Suppressor macrophage (primary cell): Measurements from ENCODE around the gene RHEBL1.

Experiments used
- DNase-seq, 4 experiments: peaks; one replicate each; pipeline ENCODE4 v3.0.0-alpha.2; 2020 to 2022

The RHEBL1 gene

GRCh38 chr12:49054096-49054495 is 15.7 kb downstream of the RHEBL1 start:
- DNase-seq, result no peak

GRCh38 chr12:49052451-49053208 is 17.1 kb downstream of the RHEBL1 start:
- DNase-seq, result no peak

- DNase-seq, result no peak
Observed at GRCh38 chr12:49051777-49052438, 17.9 kb downstream of the RHEBL1 start.

- no peak for DNase-seq
Observed at GRCh38 chr12:49051373-49051764, 18.4 kb downstream of the RHEBL1 start.

- no peak for DNase-seq
Observed at GRCh38 chr12:49050507-49051372, 19.0 kb downstream of the RHEBL1 start.

GRCh38 chr12:49049566-49050224 is 20.1 kb downstream of the RHEBL1 start:
- peak in 1 of 4 experiments; percentile 1 for DNase-seq

- DNase-seq, result no peak
Observed at GRCh38 chr12:49048953-49049352, 20.8 kb downstream of the RHEBL1 start.

- no peak for DNase-seq
Observed at GRCh38 chr12:49046129-49046895, 23.5 kb downstream of the RHEBL1 start.

GRCh38 chr12:49044660-49045059 is 25.1 kb downstream of the RHEBL1 start:
- DNase-seq, result no peak

GRCh38 chr12:49043856-49044258 is 25.9 kb downstream of the RHEBL1 start:
- DNase-seq, result peak; percentile 73 to 90 (median 81)

GRCh38 chr12:49043241-49043640 is 26.5 kb downstream of the RHEBL1 start:
- DNase-seq, result no peak

GRCh38 chr12:49041881-49042484 is 27.8 kb downstream of the RHEBL1 start:
- no peak for DNase-seq

GRCh38 chr12:49041036-49041880 is 28.5 kb downstream of the RHEBL1 start:
- no peak for DNase-seq

- DNase-seq, result no peak
Observed at GRCh38 chr12:49040364-49040855, 29.4 kb downstream of the RHEBL1 start.

GRCh38 chr12:49039421-49040363 is 30.1 kb downstream of the RHEBL1 start:
- DNase-seq, result no peak

GRCh38 chr12:49038291-49038955 is 31.4 kb downstream of the RHEBL1 start:
- DNase-seq, result no peak

GRCh38 chr12:49037947-49038237 is 31.9 kb downstream of the RHEBL1 start:
- DNase-seq, result no peak

- no peak for DNase-seq
Observed at GRCh38 chr12:49037111-49037946, 32.5 kb downstream of the RHEBL1 start.
